Neural progenitor cell (in vitro differentiated cells): ENCODE measurements around the gene CBLIF. TPM values are rescaled to one million over a fixed set of nuclear protein-coding genes. Genes with fewer than 3 reads are reported as not detected.

Experiments used
- DNase-seq: peaks from one replicate; pipeline ENCODE4 v3.0.0-alpha.2; 2016; ENCODE audit warnings: low spot score
- H2AFZ ChIP-seq: fragments of 200-600 bp; sonication (generic); replicated peaks from 2 replicates; pipeline ENCODE4 v1.6.1; 2016; ENCODE audit warnings: antibody characterized with exemption
- H3F3A ChIP-seq: fragments of 200-600 bp; sonication (generic); 2 replicates; pipeline ENCODE4 v1.6.1; 2016; ENCODE audit warnings: antibody characterized with exemption, low read depth
- H3K27ac ChIP-seq: fragments of 200-600 bp; sonication (generic); 2 replicates; pipeline ENCODE4 v1.5.1; 2016; ENCODE audit warnings: mild to moderate bottlenecking
- H3K27me3 ChIP-seq: fragments of 200-600 bp; sonication (generic); 2 replicates; pipeline ENCODE4 v1.6.1; 2016; ENCODE audit warnings: mild to moderate bottlenecking, moderate library complexity
- H3K36me3 ChIP-seq: fragments of 200-600 bp; sonication (generic); 2 replicates; pipeline ENCODE4 v1.5.1; 2016
- H3K4me1 ChIP-seq: fragments of 200-600 bp; sonication (generic); 2 replicates; pipeline ENCODE4 v1.6.1; 2016; ENCODE audit warnings: mixed run types
- H3K4me2 ChIP-seq: fragments of 200-600 bp; sonication (generic); 2 replicates; pipeline ENCODE4 v1.6.1; 2016
- H3K4me3 ChIP-seq: fragments of 200-600 bp; sonication (generic); 2 replicates; pipeline ENCODE4 v1.5.1; 2016
- H3K79me2 ChIP-seq: fragments of 200-600 bp; sonication (generic); 2 replicates; pipeline ENCODE4 v1.6.1; 2016; ENCODE audit warnings: low read depth
- H3K9ac ChIP-seq: fragments of 200-600 bp; sonication (generic); 2 replicates; pipeline ENCODE4 v1.6.1; 2016
- H3K9me3 ChIP-seq: fragments of 200-600 bp; sonication (generic); 2 replicates; pipeline ENCODE4 v1.5.1; 2016; ENCODE audit warnings: low read depth
- H4K20me1 ChIP-seq: fragments of 200-600 bp; sonication (generic); 2 replicates; pipeline ENCODE4 v1.6.1; 2016; ENCODE audit warnings: low read depth
- H3K27ac Mint-ChIP-seq: 3 replicates; pipeline ENCODE4 v1.8.0; 2021; ENCODE audit warnings: mixed read lengths
- H3K27me3 Mint-ChIP-seq: 2 replicates; pipeline ENCODE4 v1.8.0; 2022; ENCODE audit warnings: low read depth, mild to moderate bottlenecking, inconsistent platforms, moderate library complexity, mixed read lengths; ENCODE audit not compliant: insufficient read depth
- H3K36me3 Mint-ChIP-seq: 3 replicates; pipeline ENCODE4 v1.8.0; 2021; ENCODE audit warnings: mixed read lengths
- H3K4me1 Mint-ChIP-seq: 3 replicates; pipeline ENCODE4 v1.8.0; 2021; ENCODE audit warnings: mixed read lengths
- H3K4me3 Mint-ChIP-seq: 3 replicates; pipeline ENCODE4 v1.8.0; 2021; ENCODE audit warnings: mild to moderate bottlenecking, moderate library complexity, mixed read lengths
- H3K9me3 Mint-ChIP-seq: 3 replicates; pipeline ENCODE4 v1.8.0; 2020; ENCODE audit warnings: mixed read lengths
- CTCF ChIP-seq: fragments of 200-600 bp; sonication (generic); IDR thresholded peaks from 2 replicates; pipeline ENCODE4 v1.5.1; 2017; ENCODE audit warnings: antibody characterized with exemption, mild to moderate bottlenecking
- EZH2 ChIP-seq: fragments of 200-600 bp; sonication (generic); IDR thresholded peaks from 2 replicates; pipeline ENCODE4 v1.6.1; 2017; ENCODE audit warnings: antibody characterized with exemption, mild to moderate bottlenecking, moderate library complexity
- EZH2phosphoT487 ChIP-seq: fragments of 200-600 bp; sonication (generic); IDR thresholded peaks from 2 replicates; pipeline ENCODE4 v1.6.1; 2017; ENCODE audit warnings: antibody characterized with exemption
- total RNA-seq: library from RNA; depleted of rRNA; stranded (reverse); fragments of >200 nt; gene quantifications from 2 replicates; pipeline ENCODE4 v1.2.3, GENCODE V29; 2015; ENCODE audit warnings: low replicate concordance

The CBLIF gene
- total RNA-seq, 1 donor from 2014 or later = not detected

GRCh38 chr11:59842316-59842715 lies 3.0 kb downstream of the CBLIF start:
- Mint-ChIP-seq H3K36me3 (no peaks in the 10 kb centered on the region), H3K4me3 (no peak overlapping the region), H3K4me1 (no peaks in the 10 kb centered on the region), H3K27me3 (peaks cover 4% of the 10 kb centered on the region), H3K27ac (no peak overlapping the region), H3K9me3 (no peaks in the 10 kb centered on the region)
- no peak overlapping the region for H3K4me2 ChIP-seq
- H3F3A ChIP-seq = no peaks in the 10 kb centered on the region
- H3K4me1 ChIP-seq = no peaks in the 10 kb centered on the region
- H3K27me3 ChIP-seq = no peaks in the 10 kb centered on the region
- H2AFZ ChIP-seq = no peak overlapping the region
- TF ChIP-seq CTCF = no peak
- no peak for TF ChIP-seq EZH2
- TF ChIP-seq EZH2phosphoT487 = no peak
- DNase-seq = no peak
- no peak overlapping the region for H3K27ac ChIP-seq
- H3K9ac ChIP-seq = no peak overlapping the region
- H4K20me1 ChIP-seq = no peaks in the 10 kb centered on the region
- H3K4me3 ChIP-seq = no peak overlapping the region
- H3K79me2 ChIP-seq = no peaks in the 10 kb centered on the region
- H3K9me3 ChIP-seq = no peaks in the 10 kb centered on the region
- H3K36me3 ChIP-seq = no peaks in the 10 kb centered on the region

GRCh38 chr11:59841514-59841913 lies 3.8 kb downstream of the CBLIF start:
- no peaks in the 10 kb centered on the region for H3F3A ChIP-seq
- no peaks in the 10 kb centered on the region for H4K20me1 ChIP-seq
- no peaks in the 10 kb centered on the region for H3K36me3 Mint-ChIP-seq
- no peak overlapping the region for H2AFZ ChIP-seq
- H3K27ac ChIP-seq = no peak overlapping the region
- no peaks in the 10 kb centered on the region for H3K27me3 ChIP-seq
- no peaks in the 10 kb centered on the region for H3K4me1 ChIP-seq
- TF ChIP-seq EZH2phosphoT487 (no peak), EZH2 (no peak), CTCF (no peak)
- no peaks in the 10 kb centered on the region for H3K36me3 ChIP-seq
- H3K9ac ChIP-seq = no peak overlapping the region
- no peak overlapping the region for H3K4me3 Mint-ChIP-seq
- H3K4me3 ChIP-seq = no peak overlapping the region
- no peaks in the 10 kb centered on the region for H3K9me3 ChIP-seq
- no peak overlapping the region for H3K4me2 ChIP-seq
- H3K79me2 ChIP-seq = no peaks in the 10 kb centered on the region
- no peak overlapping the region for H3K27ac Mint-ChIP-seq
- H3K9me3 Mint-ChIP-seq = no peaks in the 10 kb centered on the region
- peaks cover 4% of the 10 kb centered on the region for H3K27me3 Mint-ChIP-seq
- no peak for DNase-seq
- H3K4me1 Mint-ChIP-seq = no peaks in the 10 kb centered on the region

- Mint-ChIP-seq H3K4me3 (no peak overlapping the region), H3K27ac (no peak overlapping the region), H3K27me3 (peaks cover 4% of the 10 kb centered on the region), H3K9me3 (no peaks in the 10 kb centered on the region), H3K36me3 (no peaks in the 10 kb centered on the region), H3K4me1 (no peaks in the 10 kb centered on the region)
- H3F3A ChIP-seq = no peaks in the 10 kb centered on the region
- TF ChIP-seq CTCF (no peak), EZH2 (no peak), EZH2phosphoT487 (no peak)
- no peak overlapping the region for H3K4me2 ChIP-seq
- H3K4me3 ChIP-seq = no peak overlapping the region
- H2AFZ ChIP-seq = no peak overlapping the region
- no peak for DNase-seq
- no peak overlapping the region for H3K9ac ChIP-seq
- H4K20me1 ChIP-seq = no peaks in the 10 kb centered on the region
- H3K9me3 ChIP-seq = no peaks in the 10 kb centered on the region
- H3K27ac ChIP-seq = no peak overlapping the region
- no peaks in the 10 kb centered on the region for H3K27me3 ChIP-seq
- H3K79me2 ChIP-seq = no peaks in the 10 kb centered on the region
- H3K36me3 ChIP-seq = no peaks in the 10 kb centered on the region
- H3K4me1 ChIP-seq = no peaks in the 10 kb centered on the region
These were observed 5.7 kb downstream of the CBLIF start for GRCh38 chr11:59839615-59840014.

- H3K4me2 ChIP-seq = no peak overlapping the region
- no peak overlapping the region for H3K9ac ChIP-seq
- no peak overlapping the region for H3K27ac ChIP-seq
- TF ChIP-seq EZH2 (no peak), EZH2phosphoT487 (no peak)
- Mint-ChIP-seq H3K36me3 (no peaks in the 10 kb centered on the region), H3K27ac (no peak overlapping the region), H3K9me3 (no peaks in the 10 kb centered on the region), H3K4me3 (no peak overlapping the region), H3K4me1 (no peaks in the 10 kb centered on the region), H3K27me3 (no peaks in the 10 kb centered on the region)
- no peaks in the 10 kb centered on the region for H3K9me3 ChIP-seq
- H3K27me3 ChIP-seq = no peaks in the 10 kb centered on the region
- H3F3A ChIP-seq = no peaks in the 10 kb centered on the region
- no peak overlapping the region for H2AFZ ChIP-seq
- no peaks in the 10 kb centered on the region for H3K79me2 ChIP-seq
- H3K36me3 ChIP-seq = no peaks in the 10 kb centered on the region
- H3K4me3 ChIP-seq = no peak overlapping the region
- no peak for DNase-seq
- no peaks in the 10 kb centered on the region for H3K4me1 ChIP-seq
- H4K20me1 ChIP-seq = no peaks in the 10 kb centered on the region
These were observed 11.7 kb downstream of the CBLIF start for GRCh38 chr11:59833602-59834001.
